IMR-90 (cell line): ENCODE results near the gene RNF112. TPM values are rescaled to one million over a fixed set of nuclear protein-coding genes. Genes with fewer than 3 reads are reported as not detected.

Source experiments
- ATAC-seq: fragments of 200-7000 bp; cut with Tn5 transposase; 2 replicates; pipeline ENCODE4 v1.9.1; 2020; ENCODE audit warnings: low read depth, mild to moderate bottlenecking, moderate library complexity
- BruUV-seq: library from RNA; stranded (reverse); fragments of 400-500 nt; replicated peaks from 2 replicates; lab custom pipeline; 2021; lab: Mats Ljungman, UMichigan
- CTCF ChIA-PET: fragments of 300-600 bp; formaldehyde crosslinking; extraction: SDS; loops from one replicate; lab custom pipeline; 2021; ENCODE audit warnings: antibody characterized with exemption; lab: Yijun Ruan, JAX
- POLR2A ChIA-PET: fragments of 300-600 bp; sonication (Branson Sonifier 250); formaldehyde crosslinking; loops from one replicate; lab custom pipeline; 2022; ENCODE audit warnings: antibody characterized with exemption; ENCODE audit not compliant: unreplicated experiment; lab: Charles Lee
- DNase-seq: peaks from one replicate; pipeline ENCODE4 v3.0.0; 2013
- H2AFZ ChIP-seq: replicated peaks from 2 replicates; pipeline ENCODE3; 2013; ENCODE audit warnings: low read length, mild to moderate bottlenecking; ENCODE audit not compliant: poor library complexity
- H2AK5ac ChIP-seq: 2 replicates; pipeline ENCODE4 v1.6.1; 2013; ENCODE audit warnings: low read depth, low read length, inconsistent platforms
- H2AK9ac ChIP-seq: replicated peaks from 2 replicates; pipeline ENCODE3; 2013; ENCODE audit warnings: mild to moderate bottlenecking, low read depth, low read length, moderate library complexity; ENCODE audit not compliant: poor library complexity
- H2BK120ac ChIP-seq: 2 replicates; pipeline ENCODE4 v1.6.1; 2013; ENCODE audit warnings: low read depth, low read length, inconsistent platforms
- H2BK15ac ChIP-seq: 3 replicates; pipeline ENCODE4 v1.6.1; 2013; ENCODE audit warnings: low read depth, low read length, inconsistent platforms
- H2BK20ac ChIP-seq: 2 replicates; pipeline ENCODE4 v1.6.1; 2013; ENCODE audit warnings: low read depth, mild to moderate bottlenecking, inconsistent platforms, low read length, moderate library complexity
- H2BK5ac ChIP-seq: 2 replicates; pipeline ENCODE4 v1.6.1; 2013; ENCODE audit warnings: mild to moderate bottlenecking, low read depth, low read length, inconsistent platforms; ENCODE audit not compliant: poor library complexity, severe bottlenecking
- H3K14ac ChIP-seq: replicated peaks from 2 replicates; pipeline ENCODE4 v1.6.1; 2013; ENCODE audit warnings: low read depth, low read length, inconsistent platforms
- H3K18ac ChIP-seq: 2 replicates; pipeline ENCODE4 v1.6.1; 2013; ENCODE audit warnings: low read depth, low read length, control low read depth
- H3K23ac ChIP-seq: 2 replicates; pipeline ENCODE4 v1.6.1; 2013; ENCODE audit warnings: low read depth, low read length, inconsistent platforms
- H3K27ac ChIP-seq: 2 replicates; pipeline ENCODE4 v1.5.1; 2013; ENCODE audit warnings: mild to moderate bottlenecking, control low read depth, low read length; ENCODE audit not compliant: insufficient read depth
- H3K27me3 ChIP-seq: 2 replicates; pipeline ENCODE4 v1.6.1; 2013; ENCODE audit warnings: low read length; ENCODE audit not compliant: control insufficient read depth, insufficient read depth
- H3K36me3 ChIP-seq: 2 replicates; pipeline ENCODE4 v1.6.1; 2013; ENCODE audit warnings: low read length, mixed read lengths; ENCODE audit not compliant: control insufficient read depth, insufficient read depth
- H3K4ac ChIP-seq: 2 replicates; pipeline ENCODE4 v1.6.1; 2013; ENCODE audit warnings: low read depth, low read length, inconsistent platforms
- H3K4me1 ChIP-seq: 2 replicates; pipeline ENCODE4 v1.6.1; 2013; ENCODE audit warnings: low read length, mixed read lengths; ENCODE audit not compliant: control insufficient read depth, insufficient read depth
- H3K4me2 ChIP-seq: 2 replicates; pipeline ENCODE4 v1.6.1; 2013; ENCODE audit warnings: low read depth, mild to moderate bottlenecking, control low read depth, low read length, moderate library complexity
- H3K4me3 ChIP-seq: 2 replicates; pipeline ENCODE4 v1.5.1; 2013; ENCODE audit warnings: low read depth, mild to moderate bottlenecking, control low read depth, low read length, moderate library complexity; ENCODE audit not compliant: insufficient read depth
- H3K56ac ChIP-seq: 2 replicates; pipeline ENCODE4 v1.6.1; 2013; ENCODE audit warnings: low read length, inconsistent platforms; ENCODE audit not compliant: insufficient read depth; ENCODE audit errors: extremely low read depth
- H3K79me1 ChIP-seq, 2 experiments: 2 replicates each; pipeline ENCODE4 v1.6.1; 2013; ENCODE audit warnings: low read length in 2 of 2, inconsistent platforms in 1 of 2, low read depth in 1 of 2
- H3K9ac ChIP-seq: 2 replicates; pipeline ENCODE4 v1.6.1; 2013; ENCODE audit warnings: low read depth, low read length, control low read depth
- H3K9me1 ChIP-seq: 2 replicates; pipeline ENCODE4 v1.6.1; 2013; ENCODE audit warnings: low read length, inconsistent platforms; ENCODE audit not compliant: insufficient read depth
- H3K9me3 ChIP-seq: 2 replicates; pipeline ENCODE4 v1.6.1; 2013; ENCODE audit warnings: low read length; ENCODE audit not compliant: control insufficient read depth, insufficient read depth
- H4K20me1 ChIP-seq: 2 replicates; pipeline ENCODE4 v1.6.1; 2013; ENCODE audit warnings: low read length, inconsistent platforms; ENCODE audit not compliant: insufficient read depth
- H4K5ac ChIP-seq: 2 replicates; pipeline ENCODE4 v1.6.1; 2013; ENCODE audit warnings: mild to moderate bottlenecking, low read depth, low read length, control low read depth
- H4K8ac ChIP-seq, 2 experiments: 2 replicates each; pipeline ENCODE4 v1.6.1; 2013; ENCODE audit warnings: low read depth in 2 of 2, low read length in 2 of 2, control low read depth in 1 of 2, inconsistent platforms in 1 of 2
- H4K91ac ChIP-seq: 2 replicates; pipeline ENCODE4 v1.6.1; 2013; ENCODE audit warnings: low read depth, low read length, inconsistent platforms; ENCODE audit not compliant: insufficient read depth
- BHLHE40 ChIP-seq: fragments of 150-350 bp; IDR thresholded peaks from 2 replicates; pipeline ENCODE4 v1.6.1; 2016; ENCODE audit warnings: mild to moderate bottlenecking, low read depth, low read length
- CEBPB ChIP-seq: IDR thresholded peaks from 2 replicates; pipeline ENCODE4 v1.6.1; 2012; ENCODE audit warnings: low read depth, low read length, improper control_type of control experiment
- CHD1 ChIP-seq: IDR thresholded peaks from 2 replicates; pipeline ENCODE4 v1.6.1; 2012; ENCODE audit warnings: low read depth, low read length, improper control_type of control experiment
- CTCF ChIP-seq: conservative IDR thresholded peaks from 2 replicates; pipeline ENCODE4 v1.5.1; 2012; ENCODE audit warnings: mild to moderate bottlenecking, low read depth, low read length, improper control_type of control experiment
- MAZ ChIP-seq: IDR thresholded peaks from 2 replicates; pipeline ENCODE4 v1.6.1; 2012; ENCODE audit warnings: low read depth, mild to moderate bottlenecking, low read length, improper control_type of control experiment, moderate library complexity, borderline replicate concordance
- MXI1 ChIP-seq: IDR thresholded peaks from 2 replicates; pipeline ENCODE4 v1.6.1; 2012; ENCODE audit warnings: low read depth, mild to moderate bottlenecking, low read length, moderate library complexity, borderline replicate concordance
- NFE2L2 ChIP-seq: fragments of 150-350 bp; IDR thresholded peaks from 2 replicates; pipeline ENCODE4 v1.6.1; 2016; ENCODE audit warnings: low read depth, mild to moderate bottlenecking, low read length
- RAD21 ChIP-seq: IDR thresholded peaks from 2 replicates; pipeline ENCODE4 v1.6.1; 2012; ENCODE audit warnings: low read length, improper control_type of control experiment
- RCOR1 ChIP-seq: IDR thresholded peaks from 2 replicates; pipeline ENCODE4 v1.6.1; 2012; ENCODE audit warnings: mild to moderate bottlenecking, low read length, improper control_type of control experiment; ENCODE audit not compliant: insufficient replicate concordance
- RFX5 ChIP-seq: IDR thresholded peaks from 2 replicates; pipeline ENCODE4 v1.8.0; 2012; ENCODE audit warnings: low read depth, mild to moderate bottlenecking, low read length, moderate library complexity
- SMC3 ChIP-seq: fragments of 150-350 bp; IDR thresholded peaks from 2 replicates; pipeline ENCODE4 v1.6.1; 2016; ENCODE audit warnings: low read depth, mild to moderate bottlenecking, antibody characterized with exemption, low read length, moderate library complexity
- WGBS, 2 experiments: methylation state at CpG; one replicate each; pipeline versions ENCODE4 v1.1.5 to v1.1.7; 2013; ENCODE audit warnings: missing lambda C conversion rate in 2 of 2; ENCODE audit not compliant: insufficient read length in 1 of 2; ENCODE audit errors: extremely low coverage in 2 of 2; 5-methylcytosine and 5-hydroxymethylcytosine counted together
- dilution Hi-C: fragments of 300-500 bp; cut with HindIII; formaldehyde crosslinking; loops from one replicate; pipeline ENCODE4 v1.14.3; 2018; ENCODE audit warnings: low sequenced_read_pairs; ENCODE audit not compliant: unreplicated experiment
- in situ Hi-C: fragments of 300-500 bp; cut with MboI; formaldehyde crosslinking; loops from 3 replicates; pipeline ENCODE4 v1.14.3; 2019; ENCODE audit warnings: low sequenced_read_pairs, inconsistent platforms, mixed read lengths
- intact Hi-C: fragments of 100-400 bp; cut with micrococcal nuclease; formaldehyde crosslinking; loops from 2 replicates; pipeline ENCODE4 v1.10.0; 2022
- polyA plus RNA-seq, 3 experiments: library from polyadenylated mRNA; depleted of rRNA; stranded (reverse); fragments of >200 nt; gene quantifications; 2 replicates each; pipeline ENCODE4 v1.2.3, GENCODE V29; 2012; ENCODE audit warnings: low replicate concordance in 1 of 3
- total RNA-seq: library from RNA; depleted of rRNA; stranded (reverse); fragments of >200 nt; gene quantifications from 2 replicates; pipeline ENCODE4 v1.2.3, GENCODE V29; 2012
- TF ChIP-seq, protein P1 (sequence below): fragments of 150-350 bp; IDR thresholded peaks from 2 replicates; pipeline ENCODE4 v1.6.1; 2016; ENCODE audit warnings: low read depth, mild to moderate bottlenecking, low read length, moderate library complexity, borderline replicate concordance
- TF ChIP-seq, protein P2 (sequence below): fragments of 150-350 bp; IDR thresholded peaks from 2 replicates; pipeline ENCODE4 v1.6.1; 2017; ENCODE audit warnings: mild to moderate bottlenecking, antibody characterized with exemption, low read length, low read depth

Gene RNF112
- total and polyA plus RNA-seq, 2 of the 4 experiments (the other 2 are of a cell fraction): 2.5 to 5.7 TPM

DNA sequence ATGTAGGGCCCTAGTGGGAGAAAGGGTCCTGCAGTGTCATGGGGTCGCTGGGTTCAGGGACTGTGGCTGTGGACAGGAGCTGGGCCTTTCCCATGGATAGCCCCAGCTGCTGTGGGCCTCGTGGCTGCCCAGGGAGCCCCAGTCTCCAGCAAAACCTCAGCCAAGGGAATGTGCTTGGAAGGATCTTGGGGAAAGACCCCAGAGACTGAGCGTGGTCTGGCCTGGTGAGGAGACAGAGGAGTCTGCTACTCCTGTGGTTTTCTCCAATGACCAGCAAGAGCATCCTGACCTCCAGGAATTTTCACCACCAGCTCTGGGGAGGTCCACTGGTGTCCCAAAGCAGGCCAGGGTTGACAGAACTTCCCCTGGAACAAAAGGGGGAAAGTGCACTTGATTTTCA, 42.3 kb downstream of the RNF112 start:
- H3K4me1 ChIP-seq: peaks cover 8% of the 10 kb centered on the region

More for the DNA sequence above, 42.3 kb downstream of the RNF112 start:
- intact Hi-C loops (no loop called here), in situ Hi-C loops (loop anchor here (5.0 kb wide), 1 partner anchor 49 kb away; no protein-coding TSS in a partner anchor), dilution Hi-C loops (no loop called here)
- Histone ChIP-seq H3K4me3 (no peak overlapping the region), H4K20me1 (no peaks in the 10 kb centered on the region), H3K18ac (no peak overlapping the region), H3K9me1 (0 out of 2 replicates have a peak, but pooled peaks cover under 1% of the 10 kb centered on the region), H4K5ac (no peak overlapping the region), H3K36me3 (no peaks in the 10 kb centered on the region), H3K79me1 (no peaks in the 10 kb centered on the region), H2AFZ (no peak overlapping the region), H2BK5ac (no peak overlapping the region), H3K14ac (no peak overlapping the region), H3K9ac (no peak overlapping the region), H3K4me2 (no peak overlapping the region), H4K8ac (no peak overlapping the region), H3K27me3 (peaks cover 34% of the 10 kb centered on the region), H2BK15ac (no peak overlapping the region), H3K9me3 (no peaks in the 10 kb centered on the region), H3K23ac (no peak overlapping the region), H4K91ac (no peak overlapping the region), H2BK120ac (no peak overlapping the region), H3K56ac (no peak overlapping the region), H2BK20ac (no peak overlapping the region), H3K27ac (no peak overlapping the region), H2AK5ac (no peak overlapping the region), H3K4ac (no peak overlapping the region), H2AK9ac (no peak overlapping the region)
- POLR2A ChIA-PET: no interaction called here
- DNase-seq: no peak
- BruUV-seq: no TSS peak
- TF ChIP-seq, protein P1, sequence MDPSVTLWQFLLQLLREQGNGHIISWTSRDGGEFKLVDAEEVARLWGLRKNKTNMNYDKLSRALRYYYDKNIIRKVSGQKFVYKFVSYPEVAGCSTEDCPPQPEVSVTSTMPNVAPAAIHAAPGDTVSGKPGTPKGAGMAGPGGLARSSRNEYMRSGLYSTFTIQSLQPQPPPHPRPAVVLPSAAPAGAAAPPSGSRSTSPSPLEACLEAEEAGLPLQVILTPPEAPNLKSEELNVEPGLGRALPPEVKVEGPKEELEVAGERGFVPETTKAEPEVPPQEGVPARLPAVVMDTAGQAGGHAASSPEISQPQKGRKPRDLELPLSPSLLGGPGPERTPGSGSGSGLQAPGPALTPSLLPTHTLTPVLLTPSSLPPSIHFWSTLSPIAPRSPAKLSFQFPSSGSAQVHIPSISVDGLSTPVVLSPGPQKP: no peak
- no peak for TF ChIP-seq CEBPB
- TF ChIP-seq MXI1: no peak
- TF ChIP-seq NFE2L2: no peak
- TF ChIP-seq RFX5: no peak
- no peak for TF ChIP-seq RAD21
- TF ChIP-seq, protein P2, sequence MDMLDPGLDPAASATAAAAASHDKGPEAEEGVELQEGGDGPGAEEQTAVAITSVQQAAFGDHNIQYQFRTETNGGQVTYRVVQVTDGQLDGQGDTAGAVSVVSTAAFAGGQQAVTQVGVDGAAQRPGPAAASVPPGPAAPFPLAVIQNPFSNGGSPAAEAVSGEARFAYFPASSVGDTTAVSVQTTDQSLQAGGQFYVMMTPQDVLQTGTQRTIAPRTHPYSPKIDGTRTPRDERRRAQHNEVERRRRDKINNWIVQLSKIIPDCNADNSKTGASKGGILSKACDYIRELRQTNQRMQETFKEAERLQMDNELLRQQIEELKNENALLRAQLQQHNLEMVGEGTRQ: no peak
- no peak for TF ChIP-seq BHLHE40
- TF ChIP-seq CTCF: no peak
- no peak for TF ChIP-seq MAZ
- no peak for TF ChIP-seq CHD1
- TF ChIP-seq RCOR1: no peak
- no peak for TF ChIP-seq SMC3
- WGBS, 2 experiments: 83% methylated on average over 1 of the region's 3 CpGs; no CpG with 5 or more reads in 1 of the 2 experiments
- ATAC-seq: no peak
- CTCF ChIA-PET: no interaction called here
